Smooth muscle cell of the pulmonary artery (primary cell): ENCODE results near the gene GSTK1. TPM values are rescaled to one million over a fixed set of nuclear protein-coding genes. Genes with fewer than 3 reads are reported as not detected.

Experiments
- total RNA-seq: library from RNA; depleted of rRNA; stranded (reverse); fragments of >200 nt; gene quantifications from 2 replicates; pipeline ENCODE4 v1.2.3, GENCODE V29; 2014

The GSTK1 gene
- total RNA-seq: 71.8 and 80.3 TPM in 2 replicates

GRCh38 chr7:143263266-143264195 lies at the start of gene GSTK1:
GSTK1 (plus strand) TSS chr7:143263441; CDS start chr7:143263514, 73 bp downstream.

GRCh38 chr7:143221737-143222136 lies 41.5 kb upstream of the GSTK1 start, which contains the start of gene TAS2R40:
TAS2R40 (plus strand) TSS chr7:143222037; CDS start chr7:143222079, 42 bp downstream.

GRCh38 chr7:143284591-143285469 lies 21.6 kb downstream of the GSTK1 start, which contains the start of gene TMEM139:
TMEM139 (plus strand) TSS chr7:143284958; CDS start chr7:143285958, 1,000 bp downstream.

GRCh38 chr7:143287935-143288826 lies 24.9 kb downstream of the GSTK1 start, which contains the start of gene CASP2:
CASP2 (plus strand) TSS chr7:143288351; CDS start chr7:143288456, 105 bp downstream.

GRCh38 chr7:143315776-143316175 lies 52.5 kb downstream of the GSTK1 start, which contains the start of gene CLCN1:
CLCN1 (plus strand) TSS chr7:143316111; CDS start chr7:143316213, 102 bp downstream.

Other genes starting within 250 kb of the GSTK1 start
- gene OR9A2, start 236.3 kb upstream of the GSTK1 start, total RNA-seq: 0.13 TPM in 1 of 2 replicates, not detected in the other
- gene OR6V1, start 211.1 kb upstream of the GSTK1 start, total RNA-seq: not detected in 2 replicates
- gene PIP, start 131.4 kb upstream of the GSTK1 start, total RNA-seq: not detected in 2 replicates
- not detected in 2 replicates for gene TAS2R39, start 80.0 kb upstream of the GSTK1 start, total RNA-seq
- gene TAS2R40, start 41.4 kb upstream of the GSTK1 start, total RNA-seq: not detected in 2 replicates
- gene TMEM139, start 21.5 kb downstream of the GSTK1 start, total RNA-seq: 0.23 TPM in 1 of 2 replicates, not detected in the other
- gene CASP2, start 24.9 kb downstream of the GSTK1 start, total RNA-seq: 12.4 and 13.6 TPM in 2 replicates
- gene CLCN1, start 52.7 kb downstream of the GSTK1 start, total RNA-seq: 0.07 TPM in 1 of 2 replicates, not detected in the other
- 3.2 and 9.1 TPM in 2 replicates for gene FAM131B, start 99.3 kb downstream of the GSTK1 start, total RNA-seq
- gene ZYX, start 117.9 kb downstream of the GSTK1 start, total RNA-seq: 62.0 and 92.3 TPM in 2 replicates
- not detected in 2 replicates for gene EPHA1, start 145.4 kb downstream of the GSTK1 start, total RNA-seq
- gene TAS2R60, start 180.0 kb downstream of the GSTK1 start, total RNA-seq: 0.07 TPM in 1 of 2 replicates, not detected in the other
- not detected in 2 replicates for gene TAS2R41, start 214.4 kb downstream of the GSTK1 start, total RNA-seq